ENCODE data around the gene LMO7.

DNA sequence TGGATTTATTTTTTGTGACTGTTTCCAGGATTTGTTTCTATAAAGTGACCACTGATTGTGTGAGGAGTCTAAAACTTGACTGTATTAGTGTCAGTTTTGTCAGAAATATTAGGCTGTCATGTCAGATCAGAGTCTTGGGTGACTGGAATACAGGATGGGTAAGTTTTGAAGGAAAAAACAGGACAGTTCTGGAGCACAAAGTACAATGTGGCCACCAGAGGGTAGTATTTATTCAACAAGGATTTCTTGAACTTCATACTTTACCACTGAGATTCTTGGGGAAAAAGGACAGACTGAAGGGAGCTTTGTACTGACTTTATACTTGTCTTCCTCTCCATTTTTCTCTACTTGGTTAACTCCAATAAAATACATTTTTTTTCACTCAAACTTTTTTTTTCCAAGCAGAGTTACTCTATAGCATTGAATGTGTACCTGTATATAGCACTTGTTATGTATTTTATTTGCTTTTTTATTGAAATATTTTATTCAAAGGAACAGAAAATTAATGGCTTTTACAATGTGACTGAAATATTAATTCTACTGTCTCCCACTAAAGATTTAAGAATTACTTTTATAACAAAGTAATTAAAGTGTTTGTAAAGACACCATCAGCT, 51.1 kb downstream of the LMO7 start:
- no peak for TF ChIP-seq POLR2AphosphoS5 (IDR thresholded peaks at IDR 0.05)
- no peak for TF ChIP-seq EP300 (IDR thresholded peaks at IDR 0.05)
- TF ChIP-seq, protein P1, sequence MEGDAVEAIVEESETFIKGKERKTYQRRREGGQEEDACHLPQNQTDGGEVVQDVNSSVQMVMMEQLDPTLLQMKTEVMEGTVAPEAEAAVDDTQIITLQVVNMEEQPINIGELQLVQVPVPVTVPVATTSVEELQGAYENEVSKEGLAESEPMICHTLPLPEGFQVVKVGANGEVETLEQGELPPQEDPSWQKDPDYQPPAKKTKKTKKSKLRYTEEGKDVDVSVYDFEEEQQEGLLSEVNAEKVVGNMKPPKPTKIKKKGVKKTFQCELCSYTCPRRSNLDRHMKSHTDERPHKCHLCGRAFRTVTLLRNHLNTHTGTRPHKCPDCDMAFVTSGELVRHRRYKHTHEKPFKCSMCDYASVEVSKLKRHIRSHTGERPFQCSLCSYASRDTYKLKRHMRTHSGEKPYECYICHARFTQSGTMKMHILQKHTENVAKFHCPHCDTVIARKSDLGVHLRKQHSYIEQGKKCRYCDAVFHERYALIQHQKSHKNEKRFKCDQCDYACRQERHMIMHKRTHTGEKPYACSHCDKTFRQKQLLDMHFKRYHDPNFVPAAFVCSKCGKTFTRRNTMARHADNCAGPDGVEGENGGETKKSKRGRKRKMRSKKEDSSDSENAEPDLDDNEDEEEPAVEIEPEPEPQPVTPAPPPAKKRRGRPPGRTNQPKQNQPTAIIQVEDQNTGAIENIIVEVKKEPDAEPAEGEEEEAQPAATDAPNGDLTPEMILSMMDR (IDR thresholded peaks at IDR 0.05) = peak in 1 of 2 donors; percentile 27
